ENCODE data around the gene FOLH1. TPM values are rescaled to one million over a fixed set of nuclear protein-coding genes. Genes with fewer than 3 reads are reported as not detected.
"Not testable (repeated sequence)": the region's sequence is repeated elsewhere in the genome, so short reads cannot be mapped to it uniquely, and the experiment has no call there.

The FOLH1 gene
- total and polyA plus RNA-seq, 11 donors, result 0.08 to 0.98 (median 0.43) TPM; not detected in 6

GRCh38 chr11:49221112-49221511 lies 12.7 kb upstream of the FOLH1 start:
- peaks cover 0 to 2% (median 0%) of the 10 kb centered on the region in 9 donors for H3K27me3 ChIP-seq
- H3K36me3 ChIP-seq, result no peaks in the 10 kb centered on the region
- ATAC-seq, result no peak
- no peaks in the 10 kb centered on the region for H3K4me1 ChIP-seq
- TF ChIP-seq POLR2A (IDR thresholded peaks at IDR 0.05), result no peak
- TF ChIP-seq CTCF (IDR thresholded peaks at IDR 0.05), result no peak
- intact Hi-C loops (cut with DNase I), result loop anchor here in 4 of 10 donors (10.0 kb wide), 2 partner anchors 154 to 304 kb away; no protein-coding TSS in a partner anchor
- DNase-seq, result no peak
- WGBS, 4 donors, result 82 to 91% (median 85%) methylated on average over 5 of the region's 5 CpGs
- H3K9me3 ChIP-seq, result no peaks in the 10 kb centered on the region
- H3K27ac ChIP-seq, result no peak overlapping the region
- no peak overlapping the region for H3K4me3 ChIP-seq

GRCh38 chr11:49213026-49213560 lies 4.7 kb upstream of the FOLH1 start:
- TF ChIP-seq POLR2A (IDR thresholded peaks at IDR 0.05), result no peak
- intact Hi-C loops (cut with DNase I), result no loop called here
- 66 to 76% (median 73%) methylated on average over 2 of the region's 2 CpGs for WGBS, 4 donors
- DNase-seq (no peak), ATAC-seq (no peak)
- no peak overlapping the region for H3K27ac ChIP-seq
- no peak overlapping the region for H3K4me3 ChIP-seq
- H3K4me1 ChIP-seq, result peaks cover 0 to 9% (median 0%) of the 10 kb centered on the region in 12 donors
- H3K36me3 ChIP-seq, result no peaks in the 10 kb centered on the region
- H3K9me3 ChIP-seq, result no peaks in the 10 kb centered on the region
- H3K27me3 ChIP-seq, result peaks cover 0 to 11% (median 0%) of the 10 kb centered on the region in 9 donors

GRCh38 chr11:49206999-49207398 lies 1.4 kb downstream of the FOLH1 start:
- H3K4me3 ChIP-seq; H3K27ac ChIP-seq; ATAC-seq; intact Hi-C loops (cut with DNase I); DNase-seq; H3K36me3 ChIP-seq; H3K9me3 ChIP-seq: not testable (repeated sequence)
- H3K27me3 ChIP-seq, result peaks cover 0 to 14% (median 0%) of the 10 kb centered on the region in 9 donors
- WGBS, 4 donors, result 85 to 90% (median 88%) methylated on average over 6 of the region's 6 CpGs
- peaks cover 0 to 12% (median 0%) of the 10 kb centered on the region in 12 donors for H3K4me1 ChIP-seq

- H3K36me3 ChIP-seq, result no peaks in the 10 kb centered on the region
- WGBS, 4 donors, result 69 to 77% (median 75%) methylated on average over 4 of the region's 4 CpGs
- H3K4me3 ChIP-seq, result no peak overlapping the region
- no peaks in the 10 kb centered on the region for H3K27me3 ChIP-seq
- ATAC-seq (no peak), DNase-seq (no peak)
- intact Hi-C loops (cut with DNase I), result no loop called here
- H3K9me3 ChIP-seq, result no peaks in the 10 kb centered on the region
- TF ChIP-seq CTCF (IDR thresholded peaks at IDR 0.05), result no peak
- no peak for TF ChIP-seq POLR2A (IDR thresholded peaks at IDR 0.05)
- no peak overlapping the region for H3K27ac ChIP-seq
- no peaks in the 10 kb centered on the region for H3K4me1 ChIP-seq
Measured at GRCh38 chr11:49202287-49202976, 6.0 kb downstream of the FOLH1 start.

GRCh38 chr11:49196775-49197174 lies 11.6 kb downstream of the FOLH1 start:
- H3K4me1 ChIP-seq; H3K27ac ChIP-seq; H3K4me3 ChIP-seq; H3K27me3 ChIP-seq; H3K36me3 ChIP-seq; intact Hi-C loops (cut with DNase I); DNase-seq; ATAC-seq; H3K9me3 ChIP-seq: not testable (repeated sequence)
- 68 to 86% (median 77%) methylated on average over 1 of the region's 1 CpG for WGBS, 4 donors

GRCh38 chr11:49196002-49196401 lies 12.4 kb downstream of the FOLH1 start:
- DNase-seq; H3K4me1 ChIP-seq; H3K27ac ChIP-seq; H3K27me3 ChIP-seq; H3K36me3 ChIP-seq; H3K9me3 ChIP-seq; intact Hi-C loops (cut with DNase I); H3K4me3 ChIP-seq; ATAC-seq: not testable (repeated sequence)
- 86 to 93% (median 91%) methylated on average over 6 of the region's 6 CpGs for WGBS, 4 donors

- H3K36me3 ChIP-seq; H3K9me3 ChIP-seq; H3K27ac ChIP-seq; H3K27me3 ChIP-seq; H3K4me1 ChIP-seq; intact Hi-C loops (cut with DNase I); ATAC-seq; DNase-seq; H3K4me3 ChIP-seq: not testable (repeated sequence)
- 65 to 78% (median 74%) methylated on average over 2 of the region's 2 CpGs for WGBS, 4 donors
Measured at GRCh38 chr11:49190287-49190686, 18.1 kb downstream of the FOLH1 start.

- H3K4me1 ChIP-seq; H3K4me3 ChIP-seq; ATAC-seq; H3K36me3 ChIP-seq; H3K9me3 ChIP-seq; H3K27ac ChIP-seq; DNase-seq; H3K27me3 ChIP-seq; intact Hi-C loops (cut with DNase I): not testable (repeated sequence)
- WGBS, 4 donors, result 78 to 91% (median 84%) methylated on average over 2 of the region's 2 CpGs
Measured at GRCh38 chr11:49186225-49186624, 22.2 kb downstream of the FOLH1 start.

GRCh38 chr11:49185597-49185996 lies 22.8 kb downstream of the FOLH1 start:
- WGBS, 4 donors, result 70 to 96% (median 91%) methylated on average over 3 of the region's 3 CpGs
- H3K4me1 ChIP-seq; ATAC-seq; H3K9me3 ChIP-seq; DNase-seq; H3K36me3 ChIP-seq; H3K27me3 ChIP-seq; H3K4me3 ChIP-seq; intact Hi-C loops (cut with DNase I); H3K27ac ChIP-seq: not testable (repeated sequence)

Measured in heart left ventricle (tissue), 16 donors.